SHP77 treated with DMSO at 0.1 percent for 48 hours (cell line): ENCODE data around the gene ABCB7.
"Not testable (repeated sequence)": the region's sequence is repeated elsewhere in the genome, so short reads cannot be mapped to it uniquely, and the experiment has no call there.

Experiments used
- DNase-seq: peaks from one replicate; lab custom pipeline; 2025; lab: John Stamatoyannopoulos, UW

ABCB7 gene

DNA sequence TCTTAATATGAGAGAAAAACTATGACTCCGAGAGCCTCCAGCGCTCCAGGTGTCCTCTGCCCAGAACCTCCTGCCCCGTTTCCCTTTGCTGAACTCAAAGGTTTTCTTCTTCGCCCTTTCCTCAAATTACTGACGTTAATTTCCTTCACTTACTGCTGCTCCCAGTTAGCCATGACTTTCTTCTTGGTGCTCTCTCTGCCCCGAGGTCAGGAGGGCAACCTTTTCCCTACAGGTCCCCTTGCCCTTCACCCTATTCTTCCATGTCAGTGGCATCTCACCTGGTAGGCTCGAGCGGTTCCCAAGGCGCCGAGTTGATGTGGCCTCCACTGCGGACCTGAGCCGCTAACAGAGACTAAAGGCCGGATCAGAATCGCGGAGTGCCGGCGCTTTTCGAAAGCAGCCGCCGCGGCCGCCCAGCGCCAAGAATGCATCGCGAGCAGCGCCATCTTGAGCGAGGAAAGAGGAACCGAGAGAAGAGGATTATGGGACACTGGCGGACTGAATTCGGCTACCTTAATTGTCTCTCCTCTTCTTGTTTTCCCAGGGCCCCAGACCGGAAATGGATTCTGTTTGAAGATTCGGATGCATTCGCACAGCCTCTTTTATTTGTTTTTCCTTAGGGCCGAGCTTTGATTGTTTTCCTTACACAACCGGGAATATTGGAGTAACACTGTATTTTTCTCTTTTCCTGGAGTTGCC, at the start of gene ABCB7:
ABCB7 (minus strand) TSS at position 457 of the 699 bp plus-strand sequence; CDS start at position 446, 11 bp downstream.
- DNase-seq = peak; percentile 32

DNA sequence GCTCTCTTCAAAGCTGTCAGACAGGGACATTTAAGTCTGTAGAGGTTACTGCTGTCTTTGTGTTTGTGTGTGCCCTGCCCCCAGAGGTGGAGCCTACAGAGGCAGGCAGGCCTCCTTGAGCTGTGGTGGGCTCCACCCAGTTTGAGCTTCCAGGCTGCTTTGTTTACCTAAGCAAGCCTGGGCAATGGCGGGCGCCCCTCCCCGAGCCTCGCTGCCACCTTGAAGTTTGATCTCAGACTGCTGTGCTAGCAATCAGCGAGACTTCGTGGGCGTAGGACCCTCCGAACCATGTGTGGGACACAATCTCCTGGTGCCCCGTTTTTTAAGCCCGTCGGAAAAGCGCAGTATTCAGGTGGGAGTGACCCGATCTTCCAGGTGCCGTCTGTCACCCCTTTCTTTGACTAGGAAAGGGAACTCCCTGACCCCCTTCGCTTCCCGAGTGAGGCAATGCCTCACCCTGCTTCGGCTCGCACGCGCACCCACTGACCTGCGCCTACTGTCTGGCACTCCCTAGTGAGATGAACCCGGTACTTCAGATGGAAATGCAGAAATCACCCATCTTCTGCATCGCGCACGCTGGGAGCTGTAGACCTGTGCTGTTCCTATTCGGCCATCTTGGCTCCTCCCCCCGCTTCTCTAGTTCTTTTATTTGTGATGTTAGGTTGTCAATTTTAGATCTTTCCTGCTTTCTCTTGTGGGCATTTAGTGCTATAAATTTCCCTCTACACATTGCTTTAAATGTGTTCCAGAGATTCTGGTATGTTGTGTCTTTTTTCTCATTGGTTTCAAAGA, 32.5 kb upstream of the ABCB7 start:
- DNase-seq = not testable (repeated sequence)

DNA sequence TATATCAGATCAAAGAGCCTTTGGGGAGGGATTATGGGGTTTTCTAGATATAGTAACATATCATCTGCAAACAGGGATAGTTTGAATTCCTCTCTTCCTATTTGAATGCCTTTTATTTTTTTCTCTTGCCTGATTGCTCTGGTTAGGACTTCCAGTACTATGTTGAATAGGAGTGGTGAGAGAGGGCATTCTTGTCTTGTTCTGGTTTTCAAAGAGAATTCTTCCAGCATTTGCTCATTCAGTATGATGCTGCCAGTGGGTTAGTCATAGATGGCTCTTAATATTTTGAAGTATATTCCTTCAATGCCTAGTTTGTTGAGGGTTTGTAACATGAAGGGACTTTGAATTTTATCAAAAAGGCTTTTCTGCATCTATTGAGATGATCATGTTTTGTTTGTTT, 25.6 kb upstream of the ABCB7 start:
- no peak for DNase-seq

DNA sequence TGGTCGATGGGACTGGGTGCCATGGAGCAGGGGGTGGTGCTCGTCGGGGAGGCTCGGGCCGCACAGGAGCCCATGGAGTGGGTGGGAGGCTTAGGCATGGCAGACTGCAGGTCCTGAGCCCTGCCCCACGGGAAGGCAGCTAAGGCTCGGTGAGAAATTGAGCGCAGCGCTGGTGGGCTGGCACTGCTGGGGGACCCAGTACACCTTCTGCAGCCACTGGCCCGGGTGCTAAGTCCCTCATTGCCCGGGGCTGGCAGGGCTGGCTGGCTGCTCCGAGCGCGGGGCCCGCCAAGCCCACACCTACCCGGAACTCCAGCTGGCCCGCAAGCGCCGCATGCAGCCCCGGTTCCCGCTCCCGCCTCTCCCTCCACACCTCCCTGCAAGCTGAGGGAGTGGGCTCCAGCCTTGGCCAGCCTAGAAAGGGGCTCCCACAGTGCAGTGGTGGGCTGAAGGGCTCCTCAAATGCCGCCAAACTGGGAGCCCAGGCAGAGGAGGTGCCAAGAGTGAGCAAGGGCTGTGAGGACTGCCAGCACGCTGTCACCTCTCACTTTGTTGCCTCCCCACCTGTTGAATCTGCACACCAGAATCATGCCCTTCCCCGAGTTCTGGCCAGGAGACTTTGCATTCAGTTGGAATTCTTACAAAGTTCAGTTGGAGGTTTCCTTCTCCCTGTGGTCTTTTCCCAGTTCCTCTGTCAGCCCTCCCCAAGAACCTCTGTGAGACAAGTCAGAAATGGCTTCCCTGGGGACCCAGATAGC, 23.6 kb upstream of the ABCB7 start:
- not testable (repeated sequence) for DNase-seq

DNA sequence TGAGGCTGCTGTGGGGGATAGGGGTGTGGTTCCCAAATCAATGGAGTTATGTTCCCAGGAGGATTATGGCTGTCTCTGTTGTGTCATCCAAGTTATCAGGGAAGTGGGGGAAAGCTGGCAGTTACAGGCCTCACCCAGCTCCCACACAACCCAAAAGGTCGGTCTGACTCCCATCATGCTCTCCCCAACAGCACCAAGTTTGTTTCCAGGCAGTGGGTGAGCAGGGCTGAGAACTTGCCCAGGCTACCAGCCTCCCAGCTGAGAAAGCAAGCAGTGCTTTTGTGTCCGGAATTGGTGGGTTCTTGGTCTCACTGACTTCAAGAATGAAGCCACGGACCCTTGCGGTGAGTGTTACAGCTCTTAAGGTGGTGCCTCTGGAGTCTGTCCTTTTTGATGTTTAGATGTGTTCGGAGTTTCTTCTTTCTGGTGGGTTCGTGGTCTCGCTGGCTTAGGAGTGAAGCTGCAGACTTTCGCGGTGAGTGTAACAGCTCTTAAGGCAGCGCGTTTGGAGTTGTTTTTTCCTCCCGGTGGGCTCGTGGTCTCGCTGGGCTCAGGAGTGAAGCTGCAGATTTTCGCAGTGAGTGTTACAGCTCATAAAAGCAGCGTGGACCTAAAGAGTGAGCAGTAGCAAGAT, 16.3 kb upstream of the ABCB7 start:
- DNase-seq = not testable (repeated sequence)

DNA sequence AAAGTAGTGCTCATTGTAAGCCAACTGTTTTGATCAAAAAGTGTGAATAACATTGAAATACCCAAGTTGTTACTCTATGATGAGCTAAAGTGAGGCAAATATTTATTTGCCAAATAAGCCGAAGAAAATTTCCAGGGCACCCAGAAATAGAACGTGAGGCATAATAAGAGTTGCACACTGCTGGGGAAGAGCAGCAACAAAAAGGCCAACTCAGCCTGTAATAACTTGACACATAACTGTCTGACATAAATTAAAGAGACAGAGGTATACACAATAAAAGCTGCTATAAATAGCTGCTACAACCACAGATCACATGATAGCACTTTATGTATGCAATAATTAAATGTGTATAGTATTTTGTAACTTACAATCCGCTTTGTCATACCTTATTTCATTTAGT, 2.0 kb upstream of the ABCB7 start:
- DNase-seq = no peak

DNA sequence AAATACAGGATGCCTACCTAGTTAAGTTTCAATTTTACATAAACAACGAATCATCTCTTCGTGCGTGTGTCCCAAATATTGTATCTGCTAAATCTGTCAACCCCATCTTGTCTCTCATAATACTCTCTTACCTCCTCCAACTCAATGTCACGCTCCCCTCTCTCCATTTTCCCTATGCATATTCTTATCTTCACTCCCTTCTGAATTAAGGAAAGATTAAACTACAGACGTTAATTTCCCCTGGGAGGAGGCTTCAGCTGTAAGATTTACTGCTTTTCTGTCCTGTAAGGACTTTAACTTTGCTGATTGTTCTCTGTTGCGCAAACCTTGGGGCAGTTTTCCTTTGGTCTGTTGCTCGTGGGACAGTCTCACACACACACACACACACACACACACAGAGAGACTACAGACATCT, 455 bp upstream of the ABCB7 start:
- peak; percentile 24 for DNase-seq

DNA sequence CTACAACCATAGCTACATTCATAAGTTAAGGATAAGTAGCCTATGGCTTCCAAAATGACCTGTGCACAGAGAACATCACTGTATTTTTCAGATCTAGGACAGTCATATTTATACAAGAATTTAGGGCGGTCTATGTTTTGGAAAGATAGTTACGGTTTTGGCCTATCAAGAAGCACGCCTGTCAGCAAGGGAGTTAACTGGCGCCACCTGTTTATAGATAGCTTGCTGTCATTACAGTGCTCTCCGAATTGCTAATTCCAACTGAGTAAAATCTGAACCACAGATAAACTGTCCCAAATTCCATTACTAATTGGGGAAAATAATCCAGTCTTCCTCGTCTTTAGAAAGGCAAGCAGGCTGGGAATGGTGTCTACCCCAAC, 646 bp downstream of the ABCB7 start:
- no peak for DNase-seq

DNA sequence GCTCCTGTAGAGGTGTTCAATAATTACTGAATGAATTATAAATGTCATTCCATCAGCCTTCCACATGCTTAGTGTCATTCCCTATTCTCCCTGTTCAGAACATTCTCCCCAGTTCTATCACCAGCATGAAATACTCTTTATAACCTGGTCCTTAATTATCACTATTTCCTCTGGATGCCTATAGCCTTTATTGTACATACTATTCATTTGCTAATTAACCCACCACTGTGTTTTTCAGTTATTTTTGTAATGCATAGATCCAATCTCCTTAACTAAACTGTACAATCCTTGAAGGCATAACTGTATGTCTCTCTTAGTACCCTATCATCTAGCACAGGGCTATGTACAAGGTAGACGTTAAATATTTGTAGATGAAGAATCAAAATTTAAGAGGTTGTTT, 1.2 kb downstream of the ABCB7 start:
- no peak for DNase-seq

DNA sequence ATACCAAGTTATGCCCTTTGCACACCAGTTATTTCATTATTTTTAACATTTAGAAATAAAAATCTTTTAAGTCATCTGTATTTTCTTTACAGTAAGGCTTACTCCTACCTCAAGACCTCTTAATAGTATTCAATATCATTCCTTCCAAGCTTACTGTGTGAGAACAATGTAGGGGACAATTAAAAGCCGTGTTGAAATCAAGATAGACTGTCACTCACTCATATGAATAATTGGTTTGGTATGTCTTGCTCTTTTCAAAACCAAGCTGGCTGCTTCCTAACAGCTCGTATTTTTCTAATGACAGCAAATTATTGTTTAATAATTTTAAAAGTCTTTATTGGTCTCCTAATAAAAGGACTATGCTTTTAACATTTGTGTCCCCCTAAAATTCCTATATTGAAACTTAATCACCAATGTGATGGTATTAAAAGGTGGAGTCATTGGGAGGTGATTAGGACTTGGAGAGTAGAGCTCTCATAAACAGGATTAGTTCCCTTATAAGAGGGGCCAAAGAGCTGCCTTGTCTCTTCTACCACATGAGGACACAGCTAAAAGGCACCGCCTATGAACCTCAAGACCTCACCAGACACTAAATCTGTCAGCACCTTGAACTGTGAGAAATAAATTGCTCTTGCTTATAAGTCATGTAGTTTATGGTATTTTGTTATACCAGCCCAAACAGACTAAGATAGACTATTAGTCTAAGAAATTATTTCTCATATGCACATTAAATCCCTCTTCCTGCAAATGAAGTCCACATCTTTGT, 4.1 kb downstream of the ABCB7 start:
- no peak for DNase-seq

DNA sequence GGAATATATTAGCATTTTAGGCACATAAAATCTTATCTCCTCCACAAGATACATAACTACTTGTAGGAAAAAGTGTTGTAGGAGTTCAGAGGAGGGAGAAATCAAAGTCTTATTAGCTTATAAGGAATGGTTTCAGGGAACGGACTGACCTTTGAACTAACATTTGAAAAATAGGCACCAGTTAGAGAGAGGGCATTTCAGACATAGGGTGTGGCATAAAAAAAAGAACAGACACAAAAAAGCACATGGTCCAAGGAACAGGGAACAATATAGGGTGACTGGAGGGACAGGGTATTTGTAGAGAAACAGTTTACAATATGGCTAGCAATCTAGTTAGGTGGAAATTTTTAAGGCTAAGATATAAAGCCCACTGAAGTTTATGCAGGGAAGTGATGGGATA, 6.4 kb downstream of the ABCB7 start:
- no peak for DNase-seq

DNA sequence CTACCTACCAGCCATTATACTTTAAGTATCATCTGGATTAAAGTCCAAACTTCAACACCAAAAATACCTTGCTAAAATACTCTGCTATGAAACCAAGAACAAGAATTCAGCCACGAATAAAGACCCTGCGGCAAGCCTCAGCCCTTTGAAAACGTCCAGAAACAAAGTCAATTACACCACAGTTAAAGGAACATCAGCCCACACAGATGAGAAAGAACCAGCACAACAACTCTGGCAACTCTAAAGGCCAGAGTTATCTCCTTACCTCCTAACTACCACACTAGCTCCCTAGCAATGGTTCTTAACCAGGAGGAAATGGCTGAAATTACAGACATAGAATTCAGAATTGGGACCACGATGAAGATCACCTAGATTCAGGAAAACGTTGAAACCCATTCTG, 23.4 kb downstream of the ABCB7 start:
- DNase-seq = no peak

DNA sequence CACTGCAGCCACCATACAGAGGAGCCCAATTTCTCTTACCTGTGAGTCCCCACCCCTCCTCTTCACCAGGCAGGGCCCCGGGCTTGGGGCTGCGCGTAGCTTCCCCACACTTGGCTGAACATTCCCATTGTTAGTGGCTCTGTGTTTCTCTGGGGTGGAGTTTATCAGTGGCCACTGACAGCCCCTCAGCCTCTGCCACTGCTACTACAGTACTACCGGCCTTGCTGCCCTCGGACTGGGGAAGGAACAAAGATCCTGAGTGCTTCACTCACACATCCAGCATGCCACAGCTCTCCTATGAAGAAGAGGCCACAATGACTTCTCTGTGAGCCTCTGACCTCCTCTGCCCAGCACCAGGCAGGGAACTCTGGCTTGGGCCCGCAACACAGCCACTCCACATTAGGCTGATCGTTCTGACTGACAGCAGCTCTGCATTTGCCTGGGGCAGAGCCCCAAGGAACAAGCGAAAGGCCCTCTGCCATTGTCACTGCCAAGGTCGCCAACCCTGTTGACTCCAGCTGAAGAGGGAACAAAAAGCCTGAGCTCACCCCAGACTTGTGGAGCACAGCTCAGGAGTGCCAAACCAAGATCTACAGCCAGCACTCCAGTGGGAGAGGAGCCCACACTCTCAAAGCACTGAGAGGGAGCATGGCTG, 24.0 kb downstream of the ABCB7 start:
- DNase-seq = no peak

DNA sequence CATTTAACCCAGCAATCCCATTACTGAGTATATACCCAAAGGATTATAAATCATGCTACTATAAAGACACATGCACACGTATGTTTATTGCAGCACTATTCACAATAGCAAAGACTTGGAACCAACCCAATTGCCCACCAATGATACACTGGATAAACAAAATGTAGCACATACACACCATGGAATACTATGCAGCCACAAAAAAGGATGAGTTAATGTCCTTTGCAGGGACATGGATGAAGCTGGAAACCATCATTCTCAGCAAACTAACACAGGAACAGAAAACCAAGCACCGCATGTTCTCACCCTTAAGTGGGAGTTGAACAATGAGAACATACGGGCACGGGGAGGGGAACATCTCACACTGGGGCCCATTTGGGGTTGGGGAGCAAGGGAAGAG, 27.0 kb downstream of the ABCB7 start:
- not testable (repeated sequence) for DNase-seq

DNA sequence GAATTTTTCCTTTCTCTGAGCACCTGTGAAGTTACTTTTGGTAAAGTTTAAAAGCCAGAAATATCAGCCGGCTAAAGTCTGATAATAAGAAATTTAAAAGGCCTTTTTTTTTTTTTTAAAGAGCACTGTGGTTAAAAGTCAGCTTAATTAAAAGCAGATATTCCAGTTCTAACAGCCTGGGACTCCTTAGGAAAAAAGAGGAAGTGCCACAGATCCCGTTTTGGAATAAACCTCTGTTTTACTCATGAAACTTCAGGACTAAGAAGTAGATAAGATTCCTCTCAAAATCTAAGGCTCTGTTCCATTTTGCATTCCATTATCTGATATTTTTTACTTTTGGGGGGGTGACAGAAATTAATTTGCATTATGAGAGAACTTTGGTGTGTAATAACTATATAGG, 37.8 kb downstream of the ABCB7 start:
- no peak for DNase-seq

DNA sequence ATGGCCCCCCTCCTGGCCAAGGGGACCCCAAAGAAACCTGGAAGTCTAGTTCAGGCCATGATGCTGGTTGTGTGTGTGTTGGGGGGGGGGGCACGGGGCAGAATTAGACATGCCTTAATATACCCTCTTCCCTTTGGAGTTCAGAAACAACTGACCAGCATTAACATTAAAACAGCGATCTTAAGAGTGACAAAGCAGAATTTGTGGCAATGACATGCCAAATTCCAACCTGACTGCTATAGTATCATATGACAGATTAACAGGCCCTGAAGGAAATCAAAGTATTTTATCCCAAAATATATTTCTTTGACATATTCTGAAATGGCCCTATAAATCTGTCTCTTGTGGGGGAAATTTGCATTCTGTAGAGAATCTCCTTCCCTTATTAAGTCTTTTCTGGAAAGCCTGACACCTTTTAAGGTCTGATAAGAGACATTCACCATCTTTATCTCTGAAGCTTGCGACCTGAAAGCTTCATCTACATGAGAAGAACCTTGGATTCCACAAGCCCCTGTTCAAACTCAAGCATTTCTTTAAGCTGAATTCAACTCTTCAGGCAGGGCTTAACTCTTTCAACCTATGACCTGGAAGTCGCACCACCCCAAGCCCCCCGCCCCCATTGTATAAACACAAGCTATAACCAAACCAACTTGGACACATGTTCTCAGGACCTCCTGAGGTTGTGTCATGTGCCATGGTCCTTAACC, 40.2 kb downstream of the ABCB7 start:
- DNase-seq = no peak

DNA sequence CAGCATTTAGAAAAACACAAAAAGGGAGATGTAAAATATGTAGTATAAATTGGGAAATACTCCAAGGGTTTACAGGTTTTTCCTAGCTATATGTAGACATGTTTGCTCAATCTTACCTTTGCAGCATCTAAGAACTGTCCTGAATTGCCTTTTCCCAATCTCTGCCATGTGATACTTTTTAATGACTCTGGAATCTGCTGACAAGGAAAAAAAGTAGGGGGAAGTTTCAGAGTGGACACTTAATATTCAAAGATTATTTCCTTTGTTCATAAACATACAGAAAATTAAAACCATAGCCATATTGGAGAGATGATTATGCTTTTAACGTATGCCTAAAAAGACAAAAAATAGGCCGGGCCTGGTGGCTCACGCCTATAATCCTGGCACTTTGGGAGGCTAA, 41.4 kb downstream of the ABCB7 start:
- no peak for DNase-seq

DNA sequence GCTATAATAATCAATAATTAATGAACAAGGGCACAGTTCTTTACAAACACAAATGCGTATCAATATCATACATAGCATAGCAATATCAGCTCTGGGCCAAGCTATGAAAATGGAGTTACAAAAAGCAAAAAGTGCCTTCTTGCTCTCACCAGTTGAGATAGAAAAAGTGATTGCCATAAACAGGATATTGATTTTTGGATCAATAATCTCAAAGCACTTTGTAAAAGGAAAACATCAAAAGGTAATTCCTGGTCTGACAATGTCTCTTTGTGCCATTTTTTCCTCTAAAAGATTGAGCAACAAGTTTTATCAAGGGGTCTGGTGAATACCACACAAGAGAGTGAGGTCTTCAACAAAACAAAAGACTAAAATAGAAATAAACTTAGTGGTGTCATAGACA, 42.4 kb downstream of the ABCB7 start:
- no peak for DNase-seq

DNA sequence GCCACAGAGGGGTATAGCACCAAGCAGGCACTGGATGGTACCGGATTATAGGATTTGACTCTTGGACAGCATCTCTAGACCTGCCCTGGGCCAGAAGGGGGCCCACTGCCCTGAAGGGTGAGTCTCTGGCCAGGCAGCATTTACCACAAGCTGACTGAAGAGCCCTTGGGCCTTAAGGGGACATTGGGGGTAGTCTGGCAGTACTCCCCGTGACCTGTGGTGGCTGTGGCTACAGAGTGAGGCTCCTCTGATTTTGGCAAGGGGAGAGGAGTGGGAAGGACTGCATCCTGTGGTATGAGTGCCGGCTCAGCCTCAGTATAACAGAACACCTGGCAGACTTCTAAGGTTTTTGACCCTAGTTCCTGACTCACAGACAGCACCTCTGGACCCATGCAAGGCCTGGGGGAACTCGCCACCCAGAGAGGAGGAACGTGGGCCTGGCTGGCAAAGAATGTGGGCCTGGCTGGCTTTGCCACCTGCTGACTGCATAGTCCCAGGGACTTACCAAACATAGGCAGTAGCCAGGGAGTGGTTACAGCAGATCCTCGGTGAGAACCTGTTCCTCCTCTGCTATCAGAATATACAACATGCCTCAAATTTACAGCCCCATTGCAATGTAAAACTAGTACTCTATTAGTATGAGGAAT, 48.1 kb downstream of the ABCB7 start:
- no peak for DNase-seq

DNA sequence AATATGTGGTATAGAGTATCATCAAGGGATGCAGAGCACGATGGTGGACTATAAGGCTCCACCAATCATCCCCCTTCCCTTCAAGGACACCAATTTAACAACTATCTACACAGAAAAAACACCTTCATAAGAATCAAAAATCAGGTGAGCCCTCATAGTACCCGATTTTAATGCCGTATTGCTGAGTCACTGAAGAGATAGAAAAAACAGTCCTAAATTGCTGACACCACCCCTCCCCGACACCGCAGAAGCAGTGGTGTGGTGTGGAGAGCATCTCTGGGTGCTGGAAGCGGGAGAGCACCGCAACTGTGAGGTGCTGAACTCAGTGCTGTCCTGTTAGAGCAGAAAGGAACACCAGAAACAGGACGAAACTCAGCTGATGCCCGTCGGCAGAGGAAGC, 49.3 kb downstream of the ABCB7 start:
- DNase-seq = no peak
